ENCODE measurements around the gene ARHGAP10. TPM values are rescaled to one million over a fixed set of nuclear protein-coding genes. Genes with fewer than 3 reads are reported as not detected.

Gene ARHGAP10
- total and polyA plus RNA-seq, 2 donors from 2014 or later: 13.4 to 20.3 TPM

DNA sequence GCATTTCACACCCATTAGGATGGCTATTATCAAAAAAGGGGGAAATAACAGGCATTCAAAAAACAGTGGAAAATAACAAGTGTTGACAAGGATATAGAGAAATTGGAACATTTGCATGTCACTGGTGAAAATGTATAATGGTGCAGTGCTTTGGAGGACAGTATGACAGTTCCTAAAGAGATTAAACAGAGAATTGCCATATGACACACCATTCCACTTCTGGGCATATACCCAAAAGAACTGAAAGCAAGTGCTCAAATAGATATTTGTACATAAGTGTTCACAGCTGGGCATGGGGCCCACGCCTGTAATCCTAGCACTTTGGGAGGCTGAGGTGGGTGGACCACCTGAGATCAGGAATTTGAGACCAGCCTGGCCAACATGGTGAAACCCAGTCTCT is 362.3 kb downstream of the ARHGAP10 start:
- Histone ChIP-seq H3K27me3 (ENCODE audit: control insufficient read depth, insufficient read depth, low read length) (no peaks in the 10 kb centered on the region), H3K9me3 (ENCODE audit: control insufficient read depth in 2 of 3, insufficient read depth in 1 of 3, low read length in 3 of 3) (no peaks in the 10 kb centered on the region), H3K4me1 (ENCODE audit: control insufficient read depth in 2 of 3, insufficient read depth in 2 of 3, low read depth in 1 of 3, low read length in 3 of 3) (no peaks in the 10 kb centered on the region), H3K27ac (ENCODE audit: low read depth in 2 of 2, low read length in 2 of 2) (no peak overlapping the region), H3K9ac (ENCODE audit: low read length in 3 of 3) (no peak overlapping the region), H3K36me3 (ENCODE audit: control insufficient read depth in 2 of 3, insufficient read depth in 3 of 3, low read length in 3 of 3) (peaks cover 0 to 5% (median 0%) of the 10 kb centered on the region in 3 donors), H3K4me3 (ENCODE audit: low read length in 3 of 3) (no peak overlapping the region)
- intact Hi-C loops (cut with DNase I): no loop called here
- FAIRE-seq: no peak
- no peak for DNase-seq
- TF ChIP-seq, protein P1, sequence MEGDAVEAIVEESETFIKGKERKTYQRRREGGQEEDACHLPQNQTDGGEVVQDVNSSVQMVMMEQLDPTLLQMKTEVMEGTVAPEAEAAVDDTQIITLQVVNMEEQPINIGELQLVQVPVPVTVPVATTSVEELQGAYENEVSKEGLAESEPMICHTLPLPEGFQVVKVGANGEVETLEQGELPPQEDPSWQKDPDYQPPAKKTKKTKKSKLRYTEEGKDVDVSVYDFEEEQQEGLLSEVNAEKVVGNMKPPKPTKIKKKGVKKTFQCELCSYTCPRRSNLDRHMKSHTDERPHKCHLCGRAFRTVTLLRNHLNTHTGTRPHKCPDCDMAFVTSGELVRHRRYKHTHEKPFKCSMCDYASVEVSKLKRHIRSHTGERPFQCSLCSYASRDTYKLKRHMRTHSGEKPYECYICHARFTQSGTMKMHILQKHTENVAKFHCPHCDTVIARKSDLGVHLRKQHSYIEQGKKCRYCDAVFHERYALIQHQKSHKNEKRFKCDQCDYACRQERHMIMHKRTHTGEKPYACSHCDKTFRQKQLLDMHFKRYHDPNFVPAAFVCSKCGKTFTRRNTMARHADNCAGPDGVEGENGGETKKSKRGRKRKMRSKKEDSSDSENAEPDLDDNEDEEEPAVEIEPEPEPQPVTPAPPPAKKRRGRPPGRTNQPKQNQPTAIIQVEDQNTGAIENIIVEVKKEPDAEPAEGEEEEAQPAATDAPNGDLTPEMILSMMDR (IDR thresholded peaks at IDR 0.05; ENCODE audit: borderline replicate concordance, extremely low read depth, insufficient read depth): no peak

DNA sequence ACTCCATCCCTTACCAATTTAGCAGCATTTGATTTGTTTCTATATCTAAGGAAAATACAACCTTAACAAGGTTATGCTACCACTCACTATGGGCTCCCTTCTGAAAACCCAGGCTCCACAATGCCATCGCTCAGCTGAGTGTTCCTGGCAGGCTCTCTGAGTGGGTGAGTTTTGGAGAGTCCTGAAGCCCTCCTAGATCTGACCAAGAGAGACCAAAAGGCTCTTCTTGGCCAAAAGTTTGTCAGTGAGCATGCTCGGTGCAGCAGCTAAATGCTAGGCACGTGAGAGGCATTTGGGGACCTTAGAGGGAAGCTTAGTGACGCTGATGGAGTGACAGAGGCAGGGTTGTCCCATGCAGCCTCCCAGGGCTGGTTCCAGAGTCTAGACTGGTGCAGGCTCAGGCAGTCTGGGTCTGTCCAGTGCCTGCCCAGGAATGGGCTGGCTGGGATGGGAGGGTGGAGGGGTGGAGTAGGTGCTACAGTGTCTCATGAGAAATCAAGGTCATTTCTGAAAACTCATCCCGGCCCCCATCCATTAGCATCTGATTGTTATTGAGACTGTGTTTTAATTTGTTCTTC is 363.5 kb downstream of the ARHGAP10 start:
- TF ChIP-seq, protein P1 (IDR thresholded peaks at IDR 0.05; ENCODE audit: borderline replicate concordance, extremely low read depth, insufficient read depth): no peak
- DNase-seq (no peak), FAIRE-seq (no peak)
- no peak overlapping the region for H3K4me3 ChIP-seq (ENCODE audit: low read length in 3 of 3)
- peaks cover 0 to 5% (median 0%) of the 10 kb centered on the region in 3 donors for H3K36me3 ChIP-seq (ENCODE audit: control insufficient read depth in 2 of 3, insufficient read depth in 3 of 3, low read length in 3 of 3)
- no peaks in the 10 kb centered on the region for H3K4me1 ChIP-seq (ENCODE audit: control insufficient read depth in 2 of 3, insufficient read depth in 2 of 3, low read depth in 1 of 3, low read length in 3 of 3)
- no peak overlapping the region for H3K27ac ChIP-seq (ENCODE audit: low read depth in 2 of 2, low read length in 2 of 2)
- no peaks in the 10 kb centered on the region for H3K9me3 ChIP-seq (ENCODE audit: control insufficient read depth in 2 of 3, insufficient read depth in 1 of 3, low read length in 3 of 3)
- no peaks in the 10 kb centered on the region for H3K27me3 ChIP-seq (ENCODE audit: control insufficient read depth, insufficient read depth, low read length)
- no peak overlapping the region for H3K9ac ChIP-seq (ENCODE audit: low read length in 3 of 3)
- intact Hi-C loops (cut with DNase I): no loop called here

DNA sequence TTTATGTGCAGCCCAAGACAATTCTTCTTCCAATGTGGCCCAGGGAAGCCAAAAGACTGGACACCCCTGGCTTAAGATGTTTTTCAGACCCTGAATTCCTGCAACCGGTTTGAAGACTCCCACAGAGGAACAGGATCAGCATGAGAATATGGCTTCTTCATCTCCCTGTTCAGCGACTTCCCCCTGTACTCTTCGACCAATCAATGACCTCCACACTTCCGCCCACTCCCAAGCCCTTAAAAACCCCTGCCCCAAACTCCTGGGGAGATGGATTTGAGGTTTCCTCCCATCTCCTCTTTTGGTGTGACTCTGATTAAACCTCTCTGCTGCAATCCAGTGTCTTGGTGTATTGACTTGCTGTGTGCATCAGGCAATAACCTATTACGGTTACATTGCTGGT is 365.9 kb downstream of the ARHGAP10 start:
- TF ChIP-seq, protein P1 (IDR thresholded peaks at IDR 0.05; ENCODE audit: borderline replicate concordance, extremely low read depth, insufficient read depth): no peak
- H3K36me3 ChIP-seq (ENCODE audit: control insufficient read depth in 2 of 3, insufficient read depth in 3 of 3, low read length in 3 of 3): peaks cover 0 to 8% (median 0%) of the 10 kb centered on the region in 3 donors
- DNase-seq: no peak
- FAIRE-seq: no peak
- no peak overlapping the region for H3K4me3 ChIP-seq (ENCODE audit: low read length in 3 of 3)
- H3K9ac ChIP-seq (ENCODE audit: low read length in 3 of 3): no peak overlapping the region
- intact Hi-C loops (cut with DNase I): no loop called here
- H3K27me3 ChIP-seq (ENCODE audit: control insufficient read depth, insufficient read depth, low read length): no peaks in the 10 kb centered on the region
- H3K9me3 ChIP-seq (ENCODE audit: control insufficient read depth in 2 of 3, insufficient read depth in 1 of 3, low read length in 3 of 3): no peaks in the 10 kb centered on the region
- H3K27ac ChIP-seq (ENCODE audit: low read depth in 2 of 2, low read length in 2 of 2): no peak overlapping the region
- no peaks in the 10 kb centered on the region for H3K4me1 ChIP-seq (ENCODE audit: control insufficient read depth in 2 of 3, insufficient read depth in 2 of 3, low read depth in 1 of 3, low read length in 3 of 3)

DNA sequence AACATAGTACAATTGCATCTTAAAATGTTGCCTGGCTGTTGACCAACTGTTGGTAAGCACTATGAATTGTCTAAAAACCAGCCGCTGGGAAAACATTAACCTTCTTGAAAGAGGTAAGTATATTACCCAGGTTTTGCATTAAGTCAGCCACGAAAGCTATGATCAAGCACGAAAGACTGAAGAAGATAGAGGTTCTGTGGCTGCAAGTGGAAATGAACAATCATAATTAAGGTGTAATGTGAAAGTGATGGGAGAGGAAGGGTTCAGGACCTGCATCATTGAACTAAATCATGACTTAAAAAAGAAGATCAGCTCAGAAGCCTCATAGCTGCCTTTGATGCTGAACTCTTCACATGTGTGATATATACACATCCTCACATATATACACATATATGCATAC is 369.3 kb downstream of the ARHGAP10 start:
- no peaks in the 10 kb centered on the region for H3K9me3 ChIP-seq (ENCODE audit: control insufficient read depth in 2 of 3, insufficient read depth in 1 of 3, low read length in 3 of 3)
- no peaks in the 10 kb centered on the region for H3K4me1 ChIP-seq (ENCODE audit: control insufficient read depth in 2 of 3, insufficient read depth in 2 of 3, low read depth in 1 of 3, low read length in 3 of 3)
- FAIRE-seq (no peak), DNase-seq (no peak)
- no peak overlapping the region for H3K4me3 ChIP-seq (ENCODE audit: low read length in 3 of 3)
- H3K27ac ChIP-seq (ENCODE audit: low read depth in 2 of 2, low read length in 2 of 2): no peak overlapping the region
- H3K27me3 ChIP-seq (ENCODE audit: control insufficient read depth, insufficient read depth, low read length): no peaks in the 10 kb centered on the region
- intact Hi-C loops (cut with DNase I): no loop called here
- no peak overlapping the region for H3K9ac ChIP-seq (ENCODE audit: low read length in 3 of 3)
- TF ChIP-seq, protein P1 (IDR thresholded peaks at IDR 0.05; ENCODE audit: borderline replicate concordance, extremely low read depth, insufficient read depth): no peak
- peaks cover 0 to 8% (median 0%) of the 10 kb centered on the region in 3 donors for H3K36me3 ChIP-seq (ENCODE audit: control insufficient read depth in 2 of 3, insufficient read depth in 3 of 3, low read length in 3 of 3)

Measured in kidney (tissue), 14 donors.